ENCODE data around the gene ARHGAP9. TPM values are rescaled to one million over a fixed set of nuclear protein-coding genes. Genes with fewer than 3 reads are reported as not detected.
A peak's percentile ranks its signal among the peaks of the same experiment; 100 is the strongest.

The ARHGAP9 gene
- total RNA-seq, 1 experiment from 2014 or later: not detected

- ChIA-PET POLR2A (ENCODE audit: unreplicated experiment) (interaction anchor here (0.5 to 0.6 kb wide), 2 partner anchors 9 to 611 kb away, joined by 4 to 22 read pairs; no protein-coding TSS in a partner anchor), CTCF (interaction anchor here (0.6 to 1.1 kb wide), 5 partner anchors 10 to 282 kb away, joined by 4 to 8 read pairs (median 4); no protein-coding TSS in a partner anchor)
- Histone ChIP-seq H3K4me3 (no peak within 1 kb of the TSS; the same call in 1 of the 2 replicates), H2AFZ (peak within 1 kb of the TSS; percentile 66), H3K79me2 (ENCODE audit: low read depth) (no peaks in the 10 kb centered on the region), H3K27ac (peak within 1 kb of the TSS; percentile 60), H3K9me3 (ENCODE audit: insufficient read depth, low read depth) (no peaks in the 10 kb centered on the region), H3K36me3 (ENCODE audit: low read depth) (no peaks in the 10 kb centered on the region), H3K4me1 (replicated peaks; ENCODE audit: insufficient read depth) (peaks cover 43% of the 10 kb centered on the region), H4K20me1 (ENCODE audit: insufficient read depth) (no peaks in the 10 kb centered on the region), H3K9me2 (ENCODE audit: insufficient read depth) (no peaks in the 10 kb centered on the region), H3K27me3 (ENCODE audit: insufficient read depth, low read depth) (no peaks in the 10 kb centered on the region), H3K4me2 (peak within 1 kb of the TSS; percentile 63), H3F3A (ENCODE audit: insufficient read depth, low read depth) (no peaks in the 10 kb centered on the region)
- BruUV-seq (replicated peaks): no TSS peak
- no peak for DNase-seq
- intact Hi-C loops (cut with micrococcal nuclease; ENCODE audit: unreplicated experiment): loop anchor here (10.0 kb wide), 1 partner anchor 450 kb away; no protein-coding TSS in a partner anchor
- TF ChIP-seq CTCF (conservative IDR thresholded peaks at IDR 0.05): no peak
- no peak for TF ChIP-seq EZH2 (IDR thresholded peaks at IDR 0.05; ENCODE audit: low read depth)
Measured at GRCh38 chr12:57454566-57455373, 24.9 kb downstream of the ARHGAP9 start, which contains the start of gene INHBE. Gene INHBE, plus strand, starts transcription at chr12:57455307. Its CDS starts 230 bp downstream, at chr12:57455537.

GRCh38 chr12:57454213-57454565 lies 25.5 kb downstream of the ARHGAP9 start:
- TF ChIP-seq EZH2 (IDR thresholded peaks at IDR 0.05; ENCODE audit: low read depth) (no peak), CTCF (conservative IDR thresholded peaks at IDR 0.05) (no peak)
- POLR2A ChIA-PET (ENCODE audit: unreplicated experiment): interaction anchor here (0.7 kb wide), 2 partner anchors 58 to 327 kb away, joined by 3 read pairs; no protein-coding TSS in a partner anchor
- Histone ChIP-seq H3K9me2 (ENCODE audit: insufficient read depth) (no peaks in the 10 kb centered on the region), H3K36me3 (ENCODE audit: low read depth) (no peaks in the 10 kb centered on the region), H3K79me2 (ENCODE audit: low read depth) (no peaks in the 10 kb centered on the region), H3K4me2 (peak overlapping the region; percentile 63; the same call in 1 of the 2 replicates), H3K27me3 (ENCODE audit: insufficient read depth, low read depth) (no peaks in the 10 kb centered on the region), H3K4me1 (replicated peaks; ENCODE audit: insufficient read depth) (peaks cover 43% of the 10 kb centered on the region), H3K9me3 (ENCODE audit: insufficient read depth, low read depth) (no peaks in the 10 kb centered on the region), H3F3A (ENCODE audit: insufficient read depth, low read depth) (no peaks in the 10 kb centered on the region), H3K27ac (no peak overlapping the region; the same call in 1 of the 2 replicates), H3K4me3 (no peak overlapping the region), H4K20me1 (ENCODE audit: insufficient read depth) (no peaks in the 10 kb centered on the region), H2AFZ (no peak overlapping the region)
- DNase-seq: no peak
- CTCF ChIA-PET: interaction anchor here (0.9 kb wide), 1 partner anchor 178 kb away, joined by 4 read pairs; no protein-coding TSS in a partner anchor
- BruUV-seq (replicated peaks): no TSS peak
- intact Hi-C loops (cut with micrococcal nuclease; ENCODE audit: unreplicated experiment): loop anchor here (10.0 kb wide), 1 partner anchor 451 kb away; no protein-coding TSS in a partner anchor

GRCh38 chr12:57452937-57453509 lies 26.6 kb downstream of the ARHGAP9 start:
- no peak overlapping the region for H2AFZ ChIP-seq

More at GRCh38 chr12:57452937-57453509, 26.6 kb downstream of the ARHGAP9 start:
- no peak overlapping the region for H3K27ac ChIP-seq
- H3K9me2 ChIP-seq (ENCODE audit: insufficient read depth): no peaks in the 10 kb centered on the region
- H3K4me3 ChIP-seq: no peak overlapping the region
- peak; percentile 47 to 73 for DNase-seq
- H3K9me3 ChIP-seq (ENCODE audit: insufficient read depth, low read depth): no peaks in the 10 kb centered on the region
- intact Hi-C loops (cut with micrococcal nuclease; ENCODE audit: unreplicated experiment): loop anchor here (1.0 to 10.0 kb wide), 4 partner anchors 146 to 452 kb away; no protein-coding TSS in a partner anchor
- H3K36me3 ChIP-seq (ENCODE audit: low read depth): no peaks in the 10 kb centered on the region
- H3K27me3 ChIP-seq (ENCODE audit: insufficient read depth, low read depth): no peaks in the 10 kb centered on the region
- TF ChIP-seq CTCF (conservative IDR thresholded peaks at IDR 0.05) (peak; percentile 91), EZH2 (IDR thresholded peaks at IDR 0.05; ENCODE audit: low read depth) (no peak)
- H3K4me2 ChIP-seq: no peak overlapping the region
- no peaks in the 10 kb centered on the region for H3K79me2 ChIP-seq (ENCODE audit: low read depth)
- peaks cover 35% of the 10 kb centered on the region for H3K4me1 ChIP-seq (replicated peaks; ENCODE audit: insufficient read depth)
- H3F3A ChIP-seq (ENCODE audit: insufficient read depth, low read depth): no peaks in the 10 kb centered on the region
- ChIA-PET POLR2A (ENCODE audit: unreplicated experiment) (interaction anchor here (0.6 to 0.7 kb wide), 2 partner anchors 138 to 145 kb away, joined by 3 read pairs; no protein-coding TSS in a partner anchor), CTCF (interaction anchor here (0.5 to 1.8 kb wide), 11 partner anchors 43 to 384 kb away, joined by 3 to 30 read pairs (median 4); no protein-coding TSS in a partner anchor)
- H4K20me1 ChIP-seq (ENCODE audit: insufficient read depth): no peaks in the 10 kb centered on the region
- BruUV-seq (replicated peaks): no TSS peak
